Testis (tissue), 3 donors: ENCODE data around the gene ACO2. TPM values are rescaled to one million over a fixed set of nuclear protein-coding genes. Genes with fewer than 3 reads are reported as not detected.

Experiments
- DNase-seq: peaks from one replicate; pipeline ENCODE4 v3.0.0-alpha.2; 2019
- H3K27ac ChIP-seq, 2 donors: fragments of 200-600 bp; sonication (generic); one replicate each; pipeline ENCODE4 v1.5.1; 2019
- H3K27me3 ChIP-seq: fragments of 200-600 bp; sonication (generic); one replicate; pipeline ENCODE4 v1.5.1; 2019
- H3K36me3 ChIP-seq: fragments of 200-600 bp; sonication (generic); one replicate; pipeline ENCODE4 v1.5.1; 2017; ENCODE audit warnings: low read depth; ENCODE audit errors: missing control alignments
- H3K4me1 ChIP-seq: fragments of 200-600 bp; sonication (generic); one replicate; pipeline ENCODE4 v1.5.1; 2019
- H3K4me3 ChIP-seq, 2 donors: fragments of 200-600 bp; sonication (generic); one replicate each; pipeline ENCODE4 v1.5.1; 2017 to 2019
- H3K9me3 ChIP-seq: fragments of 200-600 bp; sonication (generic); one replicate; pipeline ENCODE4 v1.5.1; 2017
- CTCF ChIP-seq, 3 experiments: fragments of 450-650 bp in 2 of 3; fragments of 200-600 bp in 1 of 3; sonication (generic) in 1 of 3; IDR thresholded peaks; one replicate each; pipeline ENCODE4 v1.5.1; 2016 to 2019; ENCODE audit warnings: antibody characterized with exemption in 3 of 3, mild to moderate bottlenecking in 2 of 3, moderate library complexity in 1 of 3
- POLR2A ChIP-seq: fragments of 450-650 bp; IDR thresholded peaks from one replicate; pipeline ENCODE4 v1.6.1; 2017; ENCODE audit warnings: antibody characterized with exemption, mild to moderate bottlenecking, moderate library complexity
- WGBS, 2 donors: methylation state at CpG; one replicate each; pipeline ENCODE4 v1.1.5; 2018; 5-methylcytosine and 5-hydroxymethylcytosine counted together
- intact Hi-C: fragments of 100-400 bp; cut with DNase I; formaldehyde crosslinking; loops from one replicate; pipeline ENCODE4 v1.15.1; 2023; ENCODE audit warnings: low total_unique reads
- polyA plus RNA-seq: library from polyadenylated mRNA; stranded (reverse); fragments of 350-450 nt; fragmentation: Illumina TruSeq; extraction: RNeasy Lipid Tissue Mini Kit (QIAGEN cat#74804); gene quantifications from one replicate; pipeline ENCODE4 v1.2.3, GENCODE V29; 2014; ENCODE audit warnings: low read depth, low replicate concordance; ENCODE audit not compliant: insufficient read depth
- total RNA-seq, 2 donors: library from RNA; depleted of rRNA; stranded (reverse); fragments of >200 nt; gene quantifications; one replicate each; pipeline ENCODE4 v1.2.3, GENCODE V29; 2016

Gene ACO2
- total and polyA plus RNA-seq, 3 donors from 2014 or later, result 113 to 178 (median 133) TPM

GRCh38 chr22:41526226-41526829 lies 57.4 kb downstream of the ACO2 start:
- Histone ChIP-seq H3K4me1 (peaks cover 38% of the 10 kb centered on the region), H3K27me3 (no peaks in the 10 kb centered on the region), H3K27ac (peak overlapping the region; percentile 81 to 83), H3K4me3 (no peak overlapping the region), H3K36me3 (no peaks in the 10 kb centered on the region), H3K9me3 (no peaks in the 10 kb centered on the region)
- TF ChIP-seq POLR2A (no peak), CTCF (IDR thresholded peaks at IDR 0.05) (no peak)
- intact Hi-C loops, result no loop called here
- DNase-seq, result no peak
- 71% methylated on average over 12 of the region's 12 CpGs for WGBS, 2 donors

DNA sequence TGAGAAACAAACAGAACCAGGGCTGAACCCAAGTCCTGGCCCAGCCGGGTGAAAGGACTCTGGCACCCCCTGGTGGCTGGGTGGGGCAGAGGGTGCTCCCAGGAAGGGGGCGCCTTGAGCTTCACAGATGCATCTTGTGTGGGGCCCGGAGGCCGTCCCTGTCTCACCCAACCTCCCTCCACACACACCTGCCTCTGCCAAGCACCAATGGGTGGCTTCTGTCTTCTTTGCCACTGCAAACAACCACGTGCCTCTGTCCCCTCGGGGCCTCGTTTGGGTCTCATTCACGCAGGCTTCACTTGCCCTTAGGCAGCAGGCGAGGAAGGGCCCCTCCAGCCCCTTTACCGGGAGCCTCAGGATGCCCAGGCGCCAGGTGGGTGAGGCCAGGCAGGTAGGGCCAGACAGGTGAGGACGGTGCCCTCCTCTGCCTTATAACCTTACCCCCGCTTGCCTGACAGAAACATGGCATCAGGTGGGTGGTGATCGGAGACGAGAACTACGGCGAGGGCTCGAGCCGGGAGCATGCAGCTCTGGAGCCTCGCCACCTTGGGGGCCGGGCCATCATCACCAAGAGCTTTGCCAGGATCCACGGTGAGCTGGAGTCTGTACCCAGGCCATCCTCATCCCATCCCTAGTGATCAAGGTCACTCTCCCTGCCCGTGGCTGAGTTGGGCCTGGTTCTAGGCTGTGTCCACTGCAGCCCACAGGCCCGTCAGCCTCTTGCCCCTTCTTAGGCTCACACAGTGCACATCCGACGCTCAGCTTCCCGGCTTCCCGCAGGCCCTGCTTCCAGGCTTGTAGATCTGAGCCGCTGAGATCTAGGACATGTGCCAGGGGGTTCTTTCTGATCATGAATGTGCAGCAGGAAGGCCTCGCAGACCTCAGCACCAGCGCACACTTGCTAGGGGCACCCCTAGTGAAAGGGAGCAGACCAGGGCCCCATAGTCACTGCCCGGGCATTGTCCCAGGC lies 58.2 kb downstream of the ACO2 start:
- Histone ChIP-seq H3K4me3 (no peak overlapping the region), H3K27ac (peak overlapping the region; percentile 81 to 83), H3K36me3 (no peaks in the 10 kb centered on the region), H3K4me1 (peaks cover 38% of the 10 kb centered on the region), H3K9me3 (no peaks in the 10 kb centered on the region), H3K27me3 (no peaks in the 10 kb centered on the region)
- DNase-seq, result peak; percentile 47
- intact Hi-C loops, result no loop called here
- TF ChIP-seq POLR2A (no peak), CTCF (IDR thresholded peaks at IDR 0.05) (peak; percentile 57 to 80 (median 73))
- WGBS, 2 donors, result 64 to 70% methylated on average over 22 to 32 of the region's 32 CpGs

GRCh38 chr22:41528132-41528766 lies 59.3 kb downstream of the ACO2 start:
- WGBS, 2 donors, result 92 to 93% methylated on average over 15 to 16 of the region's 16 CpGs
- H3K36me3 ChIP-seq, result no peaks in the 10 kb centered on the region
- intact Hi-C loops, result no loop called here

DNA sequence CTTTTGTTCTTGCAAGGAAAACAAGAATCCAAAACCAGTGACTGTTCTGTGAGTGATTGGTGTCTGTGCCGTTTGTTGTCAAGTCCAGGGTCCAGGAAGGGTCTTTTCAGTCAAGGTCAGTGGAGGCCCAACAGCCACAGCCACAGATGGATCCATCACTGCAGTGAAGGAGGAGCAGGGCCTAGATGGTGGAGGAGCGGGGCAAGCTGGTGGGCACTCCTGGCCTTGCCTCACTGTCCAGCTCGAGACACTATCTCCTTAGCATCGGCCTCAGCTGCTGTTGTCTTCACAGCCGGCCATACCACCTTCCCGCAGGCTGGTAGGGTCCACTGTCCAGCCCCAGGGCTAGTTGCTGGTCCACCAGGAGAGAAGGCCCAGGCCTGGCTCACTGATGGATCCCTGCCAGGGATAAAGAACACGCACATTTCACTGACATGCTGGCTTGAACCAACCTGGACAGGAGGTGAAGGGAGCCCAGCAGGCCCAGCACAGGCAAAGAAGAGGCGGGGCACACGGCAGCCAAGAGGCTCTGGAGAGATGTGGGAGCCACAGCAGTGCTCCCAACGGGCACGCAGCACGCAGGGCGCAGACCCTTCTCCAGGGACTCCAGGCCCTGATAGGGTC lies 60.1 kb downstream of the ACO2 start:
- no peak for TF ChIP-seq CTCF (IDR thresholded peaks at IDR 0.05)
- TF ChIP-seq POLR2A, result no peak
- Histone ChIP-seq H3K4me1 (peaks cover 27% of the 10 kb centered on the region), H3K27ac (no peak overlapping the region), H3K4me3 (no peak overlapping the region), H3K9me3 (no peaks in the 10 kb centered on the region), H3K27me3 (no peaks in the 10 kb centered on the region), H3K36me3 (no peaks in the 10 kb centered on the region)
- intact Hi-C loops, result no loop called here
- DNase-seq, result no peak
- 70 to 87% methylated on average over 7 of the region's 13 CpGs for WGBS, 2 donors

More at GRCh38 chr22:41528132-41528766, 59.3 kb downstream of the ACO2 start:
- TF ChIP-seq POLR2A, result no peak
- no peak for TF ChIP-seq CTCF (IDR thresholded peaks at IDR 0.05)
- no peaks in the 10 kb centered on the region for H3K27me3 ChIP-seq
- peaks cover 35% of the 10 kb centered on the region for H3K4me1 ChIP-seq
- H3K27ac ChIP-seq, result no peak overlapping the region
- no peak for DNase-seq
- H3K4me3 ChIP-seq, result no peak overlapping the region
- H3K9me3 ChIP-seq, result no peaks in the 10 kb centered on the region
